Posterior cingulate gyrus (tissue), 11 donors: ENCODE measurements around the gene PDK1.
"Not testable (repeated sequence)": the region's sequence is repeated elsewhere in the genome, so short reads cannot be mapped to it uniquely, and the experiment has no call there.

Experiments
- DNase-seq, 10 donors: peaks; one replicate each; pipeline versions ENCODE4 v3.0.0 to v3.0.0-alpha.2; 2020 to 2021; ENCODE audit warnings: mixed read lengths in 3 of 10
- intact Hi-C: fragments of 100-400 bp; cut with DNase I; formaldehyde crosslinking; loops from one replicate; pipeline ENCODE4 v1.15.1; 2023

Gene PDK1

GRCh38 chr2:172591386-172591785 is 35.5 kb downstream of the PDK1 start:
- intact Hi-C loops, DNase-seq: not testable (repeated sequence)

GRCh38 chr2:172592190-172592589 is 36.3 kb downstream of the PDK1 start:
- intact Hi-C loops, result loop anchor here (2.0 kb wide), 1 partner anchor 119 kb away; no protein-coding TSS in a partner anchor

GRCh38 chr2:172596776-172597175 is 40.9 kb downstream of the PDK1 start:
- DNase-seq, result no peak
- intact Hi-C loops, result no loop called here

More at GRCh38 chr2:172592190-172592589, 36.3 kb downstream of the PDK1 start:
- not testable (repeated sequence) for DNase-seq

- intact Hi-C loops, result no loop called here
- DNase-seq, result no peak
These were observed 41.4 kb downstream of the PDK1 start for GRCh38 chr2:172597176-172597842.

- intact Hi-C loops, result no loop called here
- DNase-seq, result no peak
These were observed 44.1 kb downstream of the PDK1 start for GRCh38 chr2:172599947-172600346.

- DNase-seq, result no peak
- intact Hi-C loops, result no loop called here
These were observed 44.7 kb downstream of the PDK1 start for GRCh38 chr2:172600557-172601008.

- no peak for DNase-seq
- intact Hi-C loops, result no loop called here
These were observed 50.4 kb downstream of the PDK1 start for GRCh38 chr2:172606285-172606684.

GRCh38 chr2:172607379-172607928 is 51.6 kb downstream of the PDK1 start:
- intact Hi-C loops, result no loop called here
- no peak for DNase-seq

GRCh38 chr2:172609488-172609887 is 53.6 kb downstream of the PDK1 start:
- intact Hi-C loops, result no loop called here
- DNase-seq, result no peak

- intact Hi-C loops, result no loop called here
- DNase-seq, result no peak
These were observed 56.2 kb downstream of the PDK1 start for GRCh38 chr2:172612051-172612450.

GRCh38 chr2:172613040-172613439 is 57.1 kb downstream of the PDK1 start:
- intact Hi-C loops, result no loop called here
- DNase-seq, result no peak

GRCh38 chr2:172613615-172614231 is 57.8 kb downstream of the PDK1 start:
- DNase-seq, result peak in 1 of 10 donors; percentile 73
- intact Hi-C loops, result no loop called here

GRCh38 chr2:172614932-172615331 is 59.0 kb downstream of the PDK1 start:
- DNase-seq, result no peak
- intact Hi-C loops, result no loop called here

- DNase-seq, result no peak
- intact Hi-C loops, result no loop called here
These were observed 59.9 kb downstream of the PDK1 start for GRCh38 chr2:172615727-172616261.

GRCh38 chr2:172617115-172617514 is 61.2 kb downstream of the PDK1 start:
- intact Hi-C loops, result no loop called here
- no peak for DNase-seq

- intact Hi-C loops, result no loop called here
- DNase-seq, result no peak
These were observed 67.5 kb downstream of the PDK1 start for GRCh38 chr2:172623249-172623965.

GRCh38 chr2:172624996-172625395 is 69.1 kb downstream of the PDK1 start:
- intact Hi-C loops, result no loop called here
- no peak for DNase-seq

- DNase-seq, result no peak
- intact Hi-C loops, result no loop called here
These were observed 71.3 kb downstream of the PDK1 start for GRCh38 chr2:172627181-172627580.

- intact Hi-C loops, result no loop called here
- DNase-seq, result no peak
These were observed 72.2 kb downstream of the PDK1 start for GRCh38 chr2:172628085-172628484.

GRCh38 chr2:172629586-172629985 is 73.7 kb downstream of the PDK1 start:
- no peak for DNase-seq
- intact Hi-C loops, result no loop called here

- intact Hi-C loops, result no loop called here
- no peak for DNase-seq
These were observed 74.3 kb downstream of the PDK1 start for GRCh38 chr2:172630181-172630580.
